ENCODE data around the gene OR9G4.
A peak's percentile ranks its signal among the peaks of the same experiment; 100 is the strongest.

The OR9G4 gene

GRCh38 chr11:56748597-56748996 is at the start of gene OR9G4:
TSS of gene OR9G4 (minus strand) at chr11:56748697. CDS start at chr11:56743766, 4,931 bp downstream.
- DNase-seq (ENCODE audit: low read depth, low spot score), result no peak

- peak; percentile 0 for DNase-seq (ENCODE audit: low read depth, low spot score)
Measured at GRCh38 chr11:56783448-56784041, 35.0 kb upstream of the OR9G4 start.

GRCh38 chr11:56782167-56782847 is 33.8 kb upstream of the OR9G4 start:
- no peak for DNase-seq (ENCODE audit: low read depth, low spot score)

- DNase-seq (ENCODE audit: low read depth, low spot score), result no peak
Measured at GRCh38 chr11:56776809-56777208, 28.3 kb upstream of the OR9G4 start.

GRCh38 chr11:56764976-56765375 is 16.5 kb upstream of the OR9G4 start:
- DNase-seq (ENCODE audit: low read depth, low spot score), result no peak

- no peak for DNase-seq (ENCODE audit: low read depth, low spot score)
Measured at GRCh38 chr11:56751480-56751879, 3.0 kb upstream of the OR9G4 start.

- no peak for DNase-seq (ENCODE audit: low read depth, low spot score)
Measured at GRCh38 chr11:56750190-56750589, 1.7 kb upstream of the OR9G4 start.

- no peak for DNase-seq (ENCODE audit: low read depth, low spot score)
Measured at GRCh38 chr11:56740886-56741285, 7.6 kb downstream of the OR9G4 start.

GRCh38 chr11:56740107-56740506 is 8.4 kb downstream of the OR9G4 start:
- DNase-seq (ENCODE audit: low read depth, low spot score), result no peak

- DNase-seq (ENCODE audit: low read depth, low spot score), result no peak
Measured at GRCh38 chr11:56720513-56720912, 28.0 kb downstream of the OR9G4 start.

- DNase-seq (ENCODE audit: low read depth, low spot score), result no peak
Measured at GRCh38 chr11:56716379-56716854, 32.1 kb downstream of the OR9G4 start.

- DNase-seq (ENCODE audit: low read depth, low spot score), result no peak
Measured at GRCh38 chr11:56714206-56714605, 34.3 kb downstream of the OR9G4 start.

GRCh38 chr11:56706486-56706885 is 42.0 kb downstream of the OR9G4 start:
- no peak for DNase-seq (ENCODE audit: low read depth, low spot score)

- DNase-seq (ENCODE audit: low read depth, low spot score), result no peak
Measured at GRCh38 chr11:56705784-56706396, 42.6 kb downstream of the OR9G4 start.

GRCh38 chr11:56700914-56701485 is 47.5 kb downstream of the OR9G4 start:
- no peak for DNase-seq (ENCODE audit: low read depth, low spot score)

GRCh38 chr11:56700242-56700913 is 48.1 kb downstream of the OR9G4 start:
- DNase-seq (ENCODE audit: low read depth, low spot score), result no peak

GRCh38 chr11:56698795-56699194 is 49.7 kb downstream of the OR9G4 start, which contains the start of gene OR9G1:
TSS of gene OR9G1 (plus strand) at chr11:56699095. CDS start at chr11:56700388, 1,293 bp downstream.
- DNase-seq (ENCODE audit: low read depth, low spot score), result no peak

GRCh38 chr11:56693428-56693827 is 55.1 kb downstream of the OR9G4 start:
- no peak for DNase-seq (ENCODE audit: low read depth, low spot score)
